Stimulated activated CD8-positive, alpha-beta memory T cell treated with anti-CD3 and anti-CD28 coated beads, Interleukin-7, amount 100 ng/mL, for 48 hours (primary cell): ENCODE data around the gene COLEC12.

Experiments used
- DNase-seq, 2 donors: peaks; one replicate each; pipeline ENCODE4 v3.0.0-alpha.2; 2020; ENCODE audit warnings: low read depth in 1 of 2; ENCODE audit errors: extremely low read depth in 1 of 2

The COLEC12 gene

DNA sequence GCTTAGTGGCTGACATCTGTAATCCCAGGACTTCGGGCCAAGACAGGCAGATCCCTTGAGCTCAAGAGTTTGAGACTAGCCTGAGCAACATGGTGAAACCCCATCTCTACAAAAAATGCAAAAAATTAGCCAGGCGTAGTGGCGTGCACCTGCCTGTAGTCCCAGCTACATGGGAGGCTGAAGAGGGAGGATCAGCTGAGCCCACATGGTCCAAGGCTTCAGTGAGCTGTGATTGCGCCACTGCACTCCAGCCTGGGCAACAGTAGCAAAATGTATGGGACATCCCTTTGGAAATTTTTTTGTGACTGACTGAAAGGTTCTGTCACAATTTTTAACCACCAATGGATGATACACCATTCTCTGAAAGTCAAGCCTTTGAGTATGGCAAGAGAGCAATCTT, 6.3 kb upstream of the COLEC12 start:
- no peak for DNase-seq

- no peak for DNase-seq
These were observed 5.8 kb upstream of the COLEC12 start for GRCh38 chr18:506264-506663.

- no peak for DNase-seq
These were observed 5.1 kb upstream of the COLEC12 start for GRCh38 chr18:505483-506122.

DNA sequence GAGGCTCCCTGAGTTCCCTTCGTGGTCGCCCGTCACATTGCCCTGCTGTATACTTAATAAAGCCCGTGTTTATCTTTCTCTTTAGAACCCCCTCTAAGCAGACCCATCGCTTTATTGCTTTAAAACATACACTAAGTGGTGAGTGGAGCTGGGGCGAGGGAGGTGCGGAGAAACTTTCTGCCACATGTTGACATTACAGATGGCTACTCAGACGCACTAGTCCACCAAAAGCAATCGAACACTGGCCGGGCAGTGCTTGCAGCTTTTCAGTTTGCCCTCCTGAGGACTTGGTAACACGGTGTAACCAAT, 859 bp upstream of the COLEC12 start:
- no peak for DNase-seq

DNA sequence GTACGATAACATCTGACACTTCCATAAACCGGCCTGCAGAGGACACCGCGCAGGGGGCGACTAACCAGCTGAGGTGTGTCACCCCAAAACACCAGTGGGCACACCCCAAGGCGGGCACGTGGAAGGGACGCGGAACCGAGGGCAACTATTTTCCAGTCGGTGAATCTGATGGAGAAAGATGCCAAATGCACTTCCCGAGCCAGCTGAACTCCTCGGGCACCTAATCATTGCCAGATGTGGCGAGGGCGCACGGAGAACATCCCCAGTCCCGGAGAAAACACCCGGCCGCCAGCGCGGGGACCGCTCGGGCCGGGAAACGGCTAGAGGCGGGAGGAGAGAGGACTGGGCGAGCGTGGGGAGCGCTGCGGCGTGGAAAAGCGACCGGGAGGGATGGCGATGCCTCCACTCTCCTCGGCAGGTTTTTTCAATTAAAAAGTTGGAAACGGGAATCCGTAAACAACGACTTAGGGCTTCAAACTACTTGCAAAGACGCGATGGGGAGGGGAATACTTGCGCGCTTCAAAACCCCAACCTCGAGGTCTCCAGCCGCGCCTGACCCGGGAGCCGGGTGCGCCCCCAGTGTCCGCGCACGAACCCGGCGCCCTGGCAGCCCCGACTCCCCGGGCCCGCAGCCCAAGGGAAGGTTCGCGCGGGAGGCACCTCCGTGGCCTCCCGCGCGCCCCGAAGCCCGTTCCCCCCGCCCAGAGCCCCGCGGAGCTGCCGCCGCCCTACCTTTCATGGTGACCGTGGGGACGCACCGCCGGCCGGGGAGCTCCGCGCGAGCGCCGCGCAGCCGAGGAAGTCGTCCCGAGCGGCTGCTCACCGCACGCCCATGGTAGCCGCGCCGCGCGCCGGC, 497 bp downstream of the COLEC12 start:
- no peak for DNase-seq

- no peak for DNase-seq
These were observed 1.3 kb downstream of the COLEC12 start for GRCh38 chr18:498931-499775.

- no peak for DNase-seq
These were observed 2.8 kb downstream of the COLEC12 start for GRCh38 chr18:497688-498087.

DNA sequence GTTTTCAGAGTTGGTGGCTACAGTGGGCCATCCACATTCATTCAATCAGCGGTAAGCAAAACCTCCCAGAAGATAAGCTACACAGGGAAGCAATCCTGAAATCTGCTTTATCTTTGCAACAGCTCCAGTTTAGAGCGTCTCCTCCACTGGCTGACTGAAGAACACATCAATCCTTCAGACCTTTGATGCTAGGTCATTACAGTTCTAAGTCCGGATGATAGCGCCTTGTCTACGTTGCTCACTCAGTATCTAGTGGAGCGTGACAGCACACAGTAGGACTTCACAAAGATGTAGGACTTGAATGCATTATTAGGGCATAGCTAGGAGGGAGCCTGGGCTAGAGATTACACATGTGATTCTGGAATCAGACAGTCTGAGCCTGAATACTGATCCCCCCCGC, 5.0 kb downstream of the COLEC12 start:
- DNase-seq = no peak

DNA sequence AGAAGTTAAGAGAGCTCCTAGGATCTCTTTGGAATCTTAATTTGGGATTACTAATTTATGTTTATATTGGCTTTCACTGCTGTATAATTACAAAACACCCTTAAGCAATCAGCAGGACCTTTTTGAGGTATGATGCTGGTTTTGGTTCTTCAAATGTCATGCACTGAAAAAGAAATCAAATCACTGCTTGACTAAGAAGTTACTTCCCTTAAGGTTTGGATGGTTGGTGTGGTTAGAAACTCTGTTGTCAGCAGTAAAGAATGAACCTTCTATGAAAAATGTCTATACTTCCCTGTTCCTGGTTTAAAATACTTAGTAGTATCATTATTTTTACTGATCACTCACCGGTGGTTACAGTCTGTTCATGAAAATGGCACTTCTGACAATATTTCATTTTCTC, 5.5 kb downstream of the COLEC12 start:
- DNase-seq = no peak

GRCh38 chr18:493986-494983, 6.2 kb downstream of the COLEC12 start:
- no peak for DNase-seq

DNA sequence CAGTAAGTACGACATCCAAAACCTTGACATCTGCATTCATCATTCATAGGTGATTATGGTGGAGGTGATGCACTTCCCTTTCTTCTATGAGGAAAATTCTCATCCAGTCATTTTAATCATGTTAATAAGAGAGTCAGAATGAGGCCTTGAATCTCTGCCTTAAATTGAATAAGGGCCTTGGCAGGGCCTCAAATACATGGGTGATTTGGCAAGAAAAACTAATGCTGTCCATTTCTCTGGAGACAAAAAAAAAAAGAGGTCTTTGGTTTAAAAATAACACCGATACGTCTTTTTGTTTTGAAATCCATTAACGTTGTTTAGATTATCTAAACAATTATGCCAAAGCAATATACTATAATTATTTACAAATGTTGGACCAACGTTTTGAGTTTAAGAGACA, 8.1 kb downstream of the COLEC12 start:
- no peak for DNase-seq

DNA sequence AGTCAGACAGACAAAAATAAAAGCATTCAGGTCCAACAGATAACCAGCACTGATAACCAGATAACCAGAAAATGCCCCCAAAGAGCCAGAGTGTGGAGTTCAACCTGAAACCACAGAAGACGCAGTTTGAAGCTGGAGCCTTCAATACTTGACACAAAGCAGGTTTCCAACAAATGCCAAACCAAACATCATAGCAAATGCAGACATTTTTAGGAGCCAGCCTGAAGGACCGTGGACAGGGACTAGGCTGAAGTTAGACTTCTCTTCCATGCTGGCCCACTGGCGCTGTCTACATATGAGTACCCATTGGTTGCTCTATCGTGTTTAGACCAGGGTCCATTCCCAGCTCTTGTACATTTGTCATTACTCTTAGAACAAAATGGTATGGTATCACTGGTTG, 9.9 kb downstream of the COLEC12 start:
- DNase-seq = no peak

- DNase-seq = no peak
These were observed 10.5 kb downstream of the COLEC12 start for GRCh38 chr18:490024-490366.

GRCh38 chr18:489244-490023, 11.1 kb downstream of the COLEC12 start:
- DNase-seq = no peak

DNA sequence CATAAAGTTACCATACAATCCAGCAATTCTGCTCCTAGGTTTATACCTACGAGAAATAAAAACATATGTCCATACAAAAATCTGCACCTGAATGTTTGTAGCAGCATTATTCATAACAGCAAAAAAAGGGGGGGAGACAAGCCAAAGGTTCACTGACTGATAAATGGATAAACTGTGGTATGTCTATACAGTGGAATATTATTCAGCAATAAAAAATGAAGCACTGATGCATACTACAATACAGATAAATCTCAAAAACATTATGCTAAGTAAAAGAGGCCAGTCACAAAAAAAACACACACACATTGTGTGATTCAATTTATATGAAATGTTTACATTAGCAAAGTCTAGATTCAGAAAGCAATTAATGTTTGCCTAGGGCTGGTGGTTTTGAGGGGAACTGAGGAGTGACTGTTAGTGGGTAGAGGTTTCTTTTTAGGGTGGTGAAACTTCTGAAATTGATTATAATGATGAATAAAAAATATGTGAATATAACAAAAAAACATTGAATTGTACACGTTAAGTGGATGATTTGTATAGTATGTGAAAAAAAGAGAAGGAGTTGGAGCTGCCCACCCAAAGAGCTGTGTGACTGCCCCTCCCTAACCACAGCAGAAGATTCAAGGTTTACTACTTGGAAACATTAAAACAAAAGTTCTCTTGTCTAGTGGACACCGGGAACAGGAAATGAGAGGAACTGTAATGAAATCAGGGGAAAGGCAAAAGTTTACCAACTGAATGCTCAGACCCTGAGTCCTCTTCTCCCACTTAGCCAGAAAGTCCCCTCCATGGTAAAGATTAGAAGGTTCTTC, 13.4 kb downstream of the COLEC12 start:
- DNase-seq = no peak

DNA sequence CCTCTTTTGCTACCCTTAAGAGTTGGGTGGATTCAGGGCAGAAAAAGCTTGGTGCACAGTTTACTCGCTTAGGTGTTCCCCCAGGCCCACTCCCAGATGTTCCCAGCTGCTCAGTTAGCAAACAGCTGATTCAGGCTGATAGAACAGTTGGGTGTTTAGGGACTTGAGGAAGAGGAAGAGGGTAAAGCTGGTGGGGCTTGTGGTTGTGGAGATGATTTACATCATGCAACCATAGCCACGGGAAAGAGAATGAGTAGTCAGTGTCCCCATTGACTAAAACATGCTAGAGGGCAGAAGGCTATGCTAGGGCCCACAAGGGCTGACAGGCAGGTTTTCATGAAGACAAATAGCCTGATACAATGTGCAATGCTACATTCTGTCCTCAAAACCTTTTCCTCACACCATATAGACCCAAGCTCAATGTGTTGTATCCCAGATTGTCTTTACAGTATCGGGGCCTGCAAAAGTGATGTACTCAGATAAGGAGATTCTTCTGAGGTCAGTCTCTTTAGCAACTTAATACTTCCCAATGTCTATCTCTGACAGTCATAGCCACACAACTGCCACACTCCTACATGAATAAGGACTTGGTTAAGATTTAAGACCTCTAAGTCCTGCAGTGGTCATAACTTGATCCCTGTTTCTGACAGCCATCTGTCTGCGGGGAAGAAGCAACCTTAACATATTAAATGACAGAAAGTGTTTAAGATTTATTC, 15.6 kb downstream of the COLEC12 start:
- no peak for DNase-seq

DNA sequence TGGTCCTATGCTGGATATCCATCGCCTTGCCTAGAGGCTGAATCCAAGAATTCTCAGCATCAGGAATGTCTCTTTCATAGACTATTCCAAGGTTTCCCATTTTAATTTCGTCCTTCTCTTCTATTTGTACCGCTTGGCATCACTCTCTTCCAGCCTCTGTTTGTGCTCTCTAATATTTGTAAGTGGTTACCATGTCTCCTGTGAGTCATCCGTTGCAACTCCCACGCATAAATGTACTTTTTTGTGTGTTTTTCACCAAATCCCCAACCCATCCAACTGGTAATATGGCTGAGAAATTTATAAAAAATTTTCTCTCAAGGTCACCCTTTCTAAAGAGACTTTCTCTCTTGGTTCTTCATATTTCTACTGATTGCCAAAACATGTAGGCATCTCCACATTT, 21.8 kb downstream of the COLEC12 start:
- DNase-seq = no peak

DNA sequence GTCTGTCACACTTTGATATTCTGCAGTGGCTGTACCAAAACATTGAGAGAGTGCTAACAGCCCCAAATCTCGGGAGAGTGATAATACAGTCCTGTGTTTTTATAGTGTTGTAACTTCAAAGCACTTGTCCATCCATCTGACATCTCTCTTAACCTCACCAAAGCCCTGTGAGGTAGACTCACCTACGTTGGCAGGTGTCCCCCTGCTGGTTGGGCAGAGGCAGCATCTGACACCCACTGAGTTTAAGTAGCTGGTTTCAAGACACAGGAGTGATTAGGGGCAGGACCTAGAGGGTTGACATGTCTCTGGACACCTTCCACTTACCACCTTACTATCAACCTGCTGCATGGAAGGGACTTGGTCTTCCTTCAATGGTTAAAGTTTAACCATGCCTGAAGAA, 22.9 kb downstream of the COLEC12 start:
- DNase-seq = no peak
